IMR-90 (cell line): ENCODE results near the gene CACNB2. TPM values are rescaled to one million over a fixed set of nuclear protein-coding genes. Genes with fewer than 3 reads are reported as not detected.

Experiments used
- ATAC-seq: fragments of 200-7000 bp; cut with Tn5 transposase; 2 replicates; pipeline ENCODE4 v1.9.1; 2020; ENCODE audit warnings: low read depth, mild to moderate bottlenecking, moderate library complexity
- BruUV-seq: library from RNA; stranded (reverse); fragments of 400-500 nt; replicated peaks from 2 replicates; lab custom pipeline; 2021; lab: Mats Ljungman, UMichigan
- CTCF ChIA-PET: fragments of 300-600 bp; formaldehyde crosslinking; extraction: SDS; loops from one replicate; lab custom pipeline; 2021; ENCODE audit warnings: antibody characterized with exemption; lab: Yijun Ruan, JAX
- POLR2A ChIA-PET: fragments of 300-600 bp; sonication (Branson Sonifier 250); formaldehyde crosslinking; loops from one replicate; lab custom pipeline; 2022; ENCODE audit warnings: antibody characterized with exemption; ENCODE audit not compliant: unreplicated experiment; lab: Charles Lee
- DNase-seq: peaks from one replicate; pipeline ENCODE4 v3.0.0; 2013
- H2AFZ ChIP-seq: replicated peaks from 2 replicates; pipeline ENCODE3; 2013; ENCODE audit warnings: low read length, mild to moderate bottlenecking; ENCODE audit not compliant: poor library complexity
- H2AK5ac ChIP-seq: 2 replicates; pipeline ENCODE4 v1.6.1; 2013; ENCODE audit warnings: low read depth, low read length, inconsistent platforms
- H2AK9ac ChIP-seq: replicated peaks from 2 replicates; pipeline ENCODE3; 2013; ENCODE audit warnings: mild to moderate bottlenecking, low read depth, low read length, moderate library complexity; ENCODE audit not compliant: poor library complexity
- H2BK120ac ChIP-seq: 2 replicates; pipeline ENCODE4 v1.6.1; 2013; ENCODE audit warnings: low read depth, low read length, inconsistent platforms
- H2BK15ac ChIP-seq: 3 replicates; pipeline ENCODE4 v1.6.1; 2013; ENCODE audit warnings: low read depth, low read length, inconsistent platforms
- H2BK20ac ChIP-seq: 2 replicates; pipeline ENCODE4 v1.6.1; 2013; ENCODE audit warnings: low read depth, mild to moderate bottlenecking, inconsistent platforms, low read length, moderate library complexity
- H2BK5ac ChIP-seq: 2 replicates; pipeline ENCODE4 v1.6.1; 2013; ENCODE audit warnings: mild to moderate bottlenecking, low read depth, low read length, inconsistent platforms; ENCODE audit not compliant: poor library complexity, severe bottlenecking
- H3K14ac ChIP-seq: replicated peaks from 2 replicates; pipeline ENCODE4 v1.6.1; 2013; ENCODE audit warnings: low read depth, low read length, inconsistent platforms
- H3K18ac ChIP-seq: 2 replicates; pipeline ENCODE4 v1.6.1; 2013; ENCODE audit warnings: low read depth, low read length, control low read depth
- H3K23ac ChIP-seq: 2 replicates; pipeline ENCODE4 v1.6.1; 2013; ENCODE audit warnings: low read depth, low read length, inconsistent platforms
- H3K27ac ChIP-seq: 2 replicates; pipeline ENCODE4 v1.5.1; 2013; ENCODE audit warnings: mild to moderate bottlenecking, control low read depth, low read length; ENCODE audit not compliant: insufficient read depth
- H3K27me3 ChIP-seq: 2 replicates; pipeline ENCODE4 v1.6.1; 2013; ENCODE audit warnings: low read length; ENCODE audit not compliant: control insufficient read depth, insufficient read depth
- H3K36me3 ChIP-seq: 2 replicates; pipeline ENCODE4 v1.6.1; 2013; ENCODE audit warnings: low read length, mixed read lengths; ENCODE audit not compliant: control insufficient read depth, insufficient read depth
- H3K4ac ChIP-seq: 2 replicates; pipeline ENCODE4 v1.6.1; 2013; ENCODE audit warnings: low read depth, low read length, inconsistent platforms
- H3K4me1 ChIP-seq: 2 replicates; pipeline ENCODE4 v1.6.1; 2013; ENCODE audit warnings: low read length, mixed read lengths; ENCODE audit not compliant: control insufficient read depth, insufficient read depth
- H3K4me2 ChIP-seq: 2 replicates; pipeline ENCODE4 v1.6.1; 2013; ENCODE audit warnings: low read depth, mild to moderate bottlenecking, control low read depth, low read length, moderate library complexity
- H3K4me3 ChIP-seq: 2 replicates; pipeline ENCODE4 v1.5.1; 2013; ENCODE audit warnings: low read depth, mild to moderate bottlenecking, control low read depth, low read length, moderate library complexity; ENCODE audit not compliant: insufficient read depth
- H3K56ac ChIP-seq: 2 replicates; pipeline ENCODE4 v1.6.1; 2013; ENCODE audit warnings: low read length, inconsistent platforms; ENCODE audit not compliant: insufficient read depth; ENCODE audit errors: extremely low read depth
- H3K79me1 ChIP-seq, 2 experiments: 2 replicates each; pipeline ENCODE4 v1.6.1; 2013; ENCODE audit warnings: low read length in 2 of 2, inconsistent platforms in 1 of 2, low read depth in 1 of 2
- H3K9ac ChIP-seq: 2 replicates; pipeline ENCODE4 v1.6.1; 2013; ENCODE audit warnings: low read depth, low read length, control low read depth
- H3K9me1 ChIP-seq: 2 replicates; pipeline ENCODE4 v1.6.1; 2013; ENCODE audit warnings: low read length, inconsistent platforms; ENCODE audit not compliant: insufficient read depth
- H3K9me3 ChIP-seq: 2 replicates; pipeline ENCODE4 v1.6.1; 2013; ENCODE audit warnings: low read length; ENCODE audit not compliant: control insufficient read depth, insufficient read depth
- H4K20me1 ChIP-seq: 2 replicates; pipeline ENCODE4 v1.6.1; 2013; ENCODE audit warnings: low read length, inconsistent platforms; ENCODE audit not compliant: insufficient read depth
- H4K5ac ChIP-seq: 2 replicates; pipeline ENCODE4 v1.6.1; 2013; ENCODE audit warnings: mild to moderate bottlenecking, low read depth, low read length, control low read depth
- H4K8ac ChIP-seq, 2 experiments: 2 replicates each; pipeline ENCODE4 v1.6.1; 2013; ENCODE audit warnings: low read depth in 2 of 2, low read length in 2 of 2, control low read depth in 1 of 2, inconsistent platforms in 1 of 2
- H4K91ac ChIP-seq: 2 replicates; pipeline ENCODE4 v1.6.1; 2013; ENCODE audit warnings: low read depth, low read length, inconsistent platforms; ENCODE audit not compliant: insufficient read depth
- WGBS, 2 experiments: methylation state at CpG; one replicate each; pipeline versions ENCODE4 v1.1.5 to v1.1.7; 2013; ENCODE audit warnings: missing lambda C conversion rate in 2 of 2; ENCODE audit not compliant: insufficient read length in 1 of 2; ENCODE audit errors: extremely low coverage in 2 of 2; 5-methylcytosine and 5-hydroxymethylcytosine counted together
- dilution Hi-C: fragments of 300-500 bp; cut with HindIII; formaldehyde crosslinking; loops from one replicate; pipeline ENCODE4 v1.14.3; 2018; ENCODE audit warnings: low sequenced_read_pairs; ENCODE audit not compliant: unreplicated experiment
- in situ Hi-C: fragments of 300-500 bp; cut with MboI; formaldehyde crosslinking; loops from 3 replicates; pipeline ENCODE4 v1.14.3; 2019; ENCODE audit warnings: low sequenced_read_pairs, inconsistent platforms, mixed read lengths
- intact Hi-C: fragments of 100-400 bp; cut with micrococcal nuclease; formaldehyde crosslinking; loops from 2 replicates; pipeline ENCODE4 v1.10.0; 2022
- polyA plus RNA-seq, 3 experiments: library from polyadenylated mRNA; depleted of rRNA; stranded (reverse); fragments of >200 nt; gene quantifications; 2 replicates each; pipeline ENCODE4 v1.2.3, GENCODE V29; 2012; ENCODE audit warnings: low replicate concordance in 1 of 3
- total RNA-seq: library from RNA; depleted of rRNA; stranded (reverse); fragments of >200 nt; gene quantifications from 2 replicates; pipeline ENCODE4 v1.2.3, GENCODE V29; 2012
- TF ChIP-seq, protein P1 (sequence below): fragments of 150-350 bp; IDR thresholded peaks from 2 replicates; pipeline ENCODE4 v1.6.1; 2017; ENCODE audit warnings: mild to moderate bottlenecking, antibody characterized with exemption, low read length, low read depth

Gene CACNB2
- total and polyA plus RNA-seq, 2 of the 4 experiments (the other 2 are of a cell fraction): 0.36 TPM

DNA sequence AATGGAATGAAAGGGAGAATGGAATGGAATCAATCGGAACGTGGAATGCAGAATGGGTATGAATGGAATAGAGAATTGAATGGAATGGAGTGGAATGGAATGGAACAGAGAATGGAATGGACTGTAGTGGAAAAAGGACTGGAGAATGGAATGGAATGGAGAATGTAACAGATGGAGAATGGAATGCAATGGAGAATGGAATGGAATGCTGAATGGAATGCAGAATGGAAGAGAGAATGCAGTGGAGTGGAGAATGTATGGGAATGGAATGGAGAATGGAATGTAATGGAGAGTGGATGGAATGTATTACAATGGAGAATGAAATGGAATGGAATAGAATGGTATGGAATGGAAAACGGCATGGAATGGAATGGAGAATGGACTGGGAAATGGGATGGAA lies 414.3 kb downstream of the CACNB2 start:
- Histone ChIP-seq H3K27me3 (no peaks in the 10 kb centered on the region), H2BK120ac (no peak overlapping the region), H3K14ac (no peak overlapping the region), H3K79me1 (no peaks in the 10 kb centered on the region), H4K91ac (no peak overlapping the region), H3K36me3 (peaks cover 2% of the 10 kb centered on the region; the same call in 1 of the 2 replicates), H2BK15ac (no peak overlapping the region), H3K4ac (no peak overlapping the region), H2AK5ac (no peak overlapping the region), H2AK9ac (no peak overlapping the region), H3K9me3 (no peaks in the 10 kb centered on the region), H4K5ac (no peak overlapping the region), H3K4me3 (no peak overlapping the region), H3K9ac (no peak overlapping the region), H3K9me1 (no peaks in the 10 kb centered on the region), H2AFZ (no peak overlapping the region), H3K27ac (no peak overlapping the region), H2BK5ac (peak overlapping the region; percentile 71), H3K56ac (no peak overlapping the region), H3K4me1 (no peaks in the 10 kb centered on the region), H3K23ac (no peak overlapping the region), H4K8ac (no peak overlapping the region), H3K4me2 (no peak overlapping the region), H4K20me1 (no peaks in the 10 kb centered on the region), H2BK20ac (no peak overlapping the region), H3K18ac (no peak overlapping the region)
- TF ChIP-seq, protein P1, sequence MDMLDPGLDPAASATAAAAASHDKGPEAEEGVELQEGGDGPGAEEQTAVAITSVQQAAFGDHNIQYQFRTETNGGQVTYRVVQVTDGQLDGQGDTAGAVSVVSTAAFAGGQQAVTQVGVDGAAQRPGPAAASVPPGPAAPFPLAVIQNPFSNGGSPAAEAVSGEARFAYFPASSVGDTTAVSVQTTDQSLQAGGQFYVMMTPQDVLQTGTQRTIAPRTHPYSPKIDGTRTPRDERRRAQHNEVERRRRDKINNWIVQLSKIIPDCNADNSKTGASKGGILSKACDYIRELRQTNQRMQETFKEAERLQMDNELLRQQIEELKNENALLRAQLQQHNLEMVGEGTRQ: no peak
- intact Hi-C loops (no loop called here), in situ Hi-C loops (no loop called here), dilution Hi-C loops (no loop called here)
- BruUV-seq: no TSS peak
- CTCF ChIA-PET: no interaction called here
- DNase-seq (no peak), ATAC-seq (no peak)
- POLR2A ChIA-PET: no interaction called here
- WGBS, 2 experiments: 90 to 100% methylated on average over 3 of the region's 3 CpGs
